GM20000 (cell line): ENCODE measurements around the gene C1QL1.

Experiments used
- DNase-seq: peaks from one replicate; pipeline ENCODE4 v3.0.0; 2012; ENCODE audit warnings: low spot score
- TF ChIP-seq, protein P1 (sequence below): IDR thresholded peaks from 2 replicates; pipeline ENCODE4 v1.5.1; 2012; ENCODE audit warnings: mild to moderate bottlenecking, control low read depth; ENCODE audit errors: extremely low read depth, missing control alignments

Gene C1QL1

DNA sequence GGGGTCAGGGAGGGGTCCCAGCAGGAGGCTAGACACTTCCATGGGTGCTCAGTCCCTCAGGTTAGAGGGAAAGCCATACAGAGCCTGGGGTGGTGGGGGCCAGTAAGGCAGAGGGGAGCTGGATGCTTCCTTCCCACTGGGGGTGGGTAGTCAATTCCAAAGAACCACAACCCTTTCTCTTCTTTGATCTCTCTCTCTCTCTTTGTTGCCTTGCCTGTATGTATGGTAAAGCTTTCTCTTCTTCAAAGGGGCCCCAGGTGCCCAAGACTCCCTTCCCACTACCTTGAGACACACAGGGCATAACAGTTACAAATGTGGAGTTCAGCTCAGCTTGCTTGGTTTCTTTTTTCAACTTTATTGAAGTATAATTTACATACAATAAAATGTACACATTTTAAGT is 30.5 kb upstream of the C1QL1 start:
- no peak for DNase-seq
- TF ChIP-seq, protein P1, sequence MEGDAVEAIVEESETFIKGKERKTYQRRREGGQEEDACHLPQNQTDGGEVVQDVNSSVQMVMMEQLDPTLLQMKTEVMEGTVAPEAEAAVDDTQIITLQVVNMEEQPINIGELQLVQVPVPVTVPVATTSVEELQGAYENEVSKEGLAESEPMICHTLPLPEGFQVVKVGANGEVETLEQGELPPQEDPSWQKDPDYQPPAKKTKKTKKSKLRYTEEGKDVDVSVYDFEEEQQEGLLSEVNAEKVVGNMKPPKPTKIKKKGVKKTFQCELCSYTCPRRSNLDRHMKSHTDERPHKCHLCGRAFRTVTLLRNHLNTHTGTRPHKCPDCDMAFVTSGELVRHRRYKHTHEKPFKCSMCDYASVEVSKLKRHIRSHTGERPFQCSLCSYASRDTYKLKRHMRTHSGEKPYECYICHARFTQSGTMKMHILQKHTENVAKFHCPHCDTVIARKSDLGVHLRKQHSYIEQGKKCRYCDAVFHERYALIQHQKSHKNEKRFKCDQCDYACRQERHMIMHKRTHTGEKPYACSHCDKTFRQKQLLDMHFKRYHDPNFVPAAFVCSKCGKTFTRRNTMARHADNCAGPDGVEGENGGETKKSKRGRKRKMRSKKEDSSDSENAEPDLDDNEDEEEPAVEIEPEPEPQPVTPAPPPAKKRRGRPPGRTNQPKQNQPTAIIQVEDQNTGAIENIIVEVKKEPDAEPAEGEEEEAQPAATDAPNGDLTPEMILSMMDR, result no peak

DNA sequence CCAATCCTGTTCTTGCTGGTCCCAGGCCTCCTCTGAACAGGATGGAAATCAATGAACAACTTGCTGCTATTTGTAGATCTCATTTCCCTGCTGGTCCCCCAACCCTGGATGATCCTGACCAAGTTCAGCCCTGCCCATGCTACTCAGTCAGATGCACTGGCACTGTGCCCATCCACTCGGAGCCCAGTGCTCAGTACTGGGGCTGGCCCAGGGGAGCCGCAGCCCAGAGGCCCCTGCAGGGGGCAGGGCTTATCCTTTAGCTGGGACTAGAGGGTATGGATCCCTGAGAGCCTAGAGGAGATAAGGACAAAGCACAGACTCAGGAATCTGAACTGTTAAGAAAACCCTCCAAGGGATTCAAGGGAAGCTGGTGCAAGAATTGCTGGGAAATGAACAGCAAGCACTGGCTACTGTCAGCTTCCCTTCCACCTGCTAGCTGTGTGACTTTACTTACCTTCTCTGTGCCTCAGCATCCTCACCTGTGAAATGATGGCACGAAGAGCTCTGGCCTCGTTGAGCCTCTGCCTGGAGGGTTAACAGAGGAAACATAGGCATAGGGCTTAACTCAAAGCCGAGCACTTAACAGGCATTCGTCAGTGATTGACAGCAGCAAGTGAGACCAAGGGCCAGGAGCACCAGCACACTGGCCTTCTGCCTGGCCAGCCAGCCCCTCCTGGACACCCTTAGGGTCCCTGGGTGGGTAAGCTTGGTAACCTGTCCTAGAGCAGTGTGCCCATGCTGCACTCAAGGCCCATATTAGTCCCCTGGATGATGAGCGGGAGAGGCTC is 29.8 kb upstream of the C1QL1 start:
- no peak for DNase-seq
- TF ChIP-seq, protein P1, result no peak

DNA sequence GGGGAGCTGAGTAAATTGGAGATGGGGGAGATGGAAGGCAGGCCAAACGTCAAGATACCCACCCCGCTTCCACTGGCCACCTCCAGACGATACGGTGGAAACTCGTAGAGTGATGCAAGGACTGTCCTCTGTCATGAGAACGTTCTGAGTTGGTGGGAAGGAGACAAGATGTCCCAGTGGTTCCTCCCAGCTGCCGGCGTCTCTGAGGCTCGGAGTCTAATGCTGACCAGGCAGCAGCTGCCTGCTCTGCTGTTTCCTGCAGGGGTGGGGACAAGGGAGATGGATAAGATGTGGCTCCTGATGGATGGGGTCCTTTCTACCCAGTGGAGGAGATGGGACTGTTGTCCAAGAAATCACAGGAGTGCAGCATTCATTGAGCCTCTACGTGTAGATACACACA is 28.2 kb upstream of the C1QL1 start:
- no peak for DNase-seq
- TF ChIP-seq, protein P1, result no peak

DNA sequence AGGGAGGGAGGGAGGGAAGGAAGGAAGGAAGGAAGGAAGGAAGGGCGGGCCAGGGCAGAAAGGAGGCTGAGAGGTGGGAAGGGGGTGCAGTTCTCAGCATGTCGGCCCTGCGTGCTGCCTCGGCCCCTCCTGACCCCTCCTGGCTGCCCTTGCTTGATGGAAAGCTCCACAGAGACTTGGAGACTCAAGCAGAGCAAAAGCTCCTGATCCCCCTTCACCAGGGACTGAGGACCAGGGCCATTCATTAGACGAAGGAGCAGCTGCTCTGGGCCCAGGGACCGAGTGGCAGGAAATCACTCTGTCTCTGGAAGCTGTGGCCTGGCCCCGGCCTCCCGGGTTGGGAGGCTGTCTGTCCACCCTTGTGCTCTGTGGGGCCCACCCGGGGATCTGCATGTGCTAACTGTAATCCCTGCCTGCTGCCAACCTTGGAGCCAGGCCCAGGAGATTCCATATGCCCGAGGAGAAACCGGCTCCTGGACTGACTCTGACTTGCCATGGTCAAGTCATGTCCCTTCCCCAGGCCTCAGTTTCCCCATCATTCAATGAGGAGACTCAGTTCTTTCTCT is 27.4 kb upstream of the C1QL1 start:
- DNase-seq, result no peak
- TF ChIP-seq, protein P1, result no peak

DNA sequence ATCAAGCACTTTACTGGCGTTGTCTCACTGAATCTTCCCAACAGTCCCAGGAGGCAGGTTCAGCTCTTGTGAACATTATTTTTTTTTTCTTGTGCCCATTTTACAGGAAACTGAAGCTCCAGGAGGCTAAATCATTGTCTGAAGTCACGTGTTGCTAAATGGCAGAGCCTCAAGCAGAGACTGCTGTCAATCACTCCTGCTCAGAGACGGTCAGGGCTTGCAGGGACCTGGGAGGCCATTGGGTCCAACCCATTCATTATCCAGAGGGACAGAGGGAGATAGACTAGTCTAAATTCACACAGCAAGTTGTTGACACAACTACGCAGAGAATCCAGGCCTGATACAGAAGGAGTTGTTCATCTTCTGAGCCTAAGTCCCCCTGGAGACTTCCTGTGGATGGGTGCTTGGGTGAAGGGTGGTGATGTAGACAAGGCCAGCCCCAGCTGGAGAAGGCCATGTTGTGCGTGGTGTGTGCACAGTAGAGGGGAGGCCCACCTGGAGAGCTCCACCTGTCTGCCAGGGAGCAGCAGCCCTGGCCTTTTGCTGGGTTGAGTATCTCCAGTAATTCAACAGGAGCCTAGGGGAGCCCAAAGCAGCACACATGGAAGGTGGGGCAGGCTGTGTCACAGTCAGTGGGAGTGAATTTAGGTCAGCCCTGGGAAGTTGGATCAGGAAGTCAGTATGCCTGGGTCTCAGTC is 24.3 kb upstream of the C1QL1 start:
- TF ChIP-seq, protein P1, result no peak
- no peak for DNase-seq

DNA sequence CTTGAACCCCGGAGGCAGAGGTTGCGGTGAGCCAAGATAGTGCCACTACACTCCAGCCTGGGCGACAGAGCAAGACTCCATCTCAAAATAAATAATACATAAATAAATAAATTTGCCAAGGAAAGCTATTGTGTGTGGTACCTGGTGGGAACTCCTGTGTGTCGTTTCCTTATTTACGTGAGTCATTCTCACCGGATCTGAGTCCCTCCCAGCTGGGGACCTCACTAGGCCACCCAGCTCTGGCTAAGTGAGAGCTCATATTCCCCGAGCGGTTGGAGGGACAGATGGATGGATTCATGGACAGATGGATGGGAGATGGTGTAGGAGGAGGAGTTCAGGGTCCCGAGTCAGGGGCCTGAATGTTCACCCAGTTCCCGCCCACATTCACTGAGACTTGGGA is 22.9 kb upstream of the C1QL1 start:
- TF ChIP-seq, protein P1, result no peak
- no peak for DNase-seq

DNA sequence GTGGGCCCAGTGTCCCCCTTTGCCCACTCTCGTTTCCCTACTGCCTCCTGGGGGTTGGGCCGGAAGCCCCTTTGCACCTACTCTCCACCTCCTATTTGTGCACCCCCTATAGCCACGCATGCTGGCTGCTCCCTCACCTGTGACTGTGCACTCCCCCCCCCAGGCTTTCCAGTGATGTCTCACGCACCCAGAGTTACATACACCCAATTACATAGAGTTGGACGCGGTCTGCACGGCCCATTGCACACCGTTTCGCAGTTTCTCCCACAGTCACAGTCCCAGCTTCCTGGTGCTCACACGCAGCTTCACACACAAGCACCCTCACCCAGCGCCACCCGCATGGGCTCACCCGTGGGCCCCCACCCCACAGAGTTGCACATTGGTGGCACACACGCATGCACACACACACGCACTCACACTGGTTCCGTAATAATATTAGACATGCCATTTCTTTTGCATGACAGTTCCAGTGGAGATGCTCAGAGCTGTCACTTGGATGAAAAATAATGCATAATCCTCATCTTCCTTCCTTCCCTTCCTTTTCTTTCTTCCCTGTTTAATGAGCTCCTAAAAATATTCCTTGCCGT is 21.5 kb upstream of the C1QL1 start:
- TF ChIP-seq, protein P1, result no peak
- DNase-seq, result no peak
